Bronchial epithelial cell (primary cell): ENCODE data around the gene C2orf49. TPM values are rescaled to one million over a fixed set of nuclear protein-coding genes. Genes with fewer than 3 reads are reported as not detected.
A peak's percentile ranks its signal among the peaks of the same experiment; 100 is the strongest.

Experiments used
- DNase-seq: peaks from one replicate; pipeline ENCODE4 v3.0.0-alpha.2; 2010; ENCODE audit warnings: low read depth
- FAIRE-seq: peaks from 2 replicates; lab custom pipeline; 2011; peaks lifted over from hg19 to GRCh38; lab: Jason Lieb, UNC
- H3K27me3 ChIP-seq: 2 replicates; pipeline ENCODE4 v1.5.1; 2011; ENCODE audit warnings: low read length; ENCODE audit not compliant: control insufficient read depth, insufficient read depth
- H3K36me3 ChIP-seq: 2 replicates; pipeline ENCODE4 v1.5.1; 2011; ENCODE audit warnings: low read length; ENCODE audit not compliant: control insufficient read depth, insufficient read depth
- H3K4me3 ChIP-seq: 2 replicates; pipeline ENCODE4 v1.5.1; 2011; ENCODE audit warnings: mild to moderate bottlenecking, low read depth, low read length, control low read depth
- total RNA-seq: library from RNA; depleted of rRNA; stranded (reverse); fragments of >200 nt; gene quantifications from 2 replicates; pipeline ENCODE4 v1.2.1, GENCODE V29; 2014
- TF ChIP-seq, protein P1 (sequence below): IDR thresholded peaks from 2 replicates; pipeline ENCODE4 v1.5.1; 2011; ENCODE audit warnings: mild to moderate bottlenecking, moderate library complexity, low read length, control low read depth, inconsistent platforms; ENCODE audit not compliant: insufficient read depth, severe bottlenecking

The C2orf49 gene
- total RNA-seq, 1 donor from 2014 or later, result 28.2 TPM

DNA sequence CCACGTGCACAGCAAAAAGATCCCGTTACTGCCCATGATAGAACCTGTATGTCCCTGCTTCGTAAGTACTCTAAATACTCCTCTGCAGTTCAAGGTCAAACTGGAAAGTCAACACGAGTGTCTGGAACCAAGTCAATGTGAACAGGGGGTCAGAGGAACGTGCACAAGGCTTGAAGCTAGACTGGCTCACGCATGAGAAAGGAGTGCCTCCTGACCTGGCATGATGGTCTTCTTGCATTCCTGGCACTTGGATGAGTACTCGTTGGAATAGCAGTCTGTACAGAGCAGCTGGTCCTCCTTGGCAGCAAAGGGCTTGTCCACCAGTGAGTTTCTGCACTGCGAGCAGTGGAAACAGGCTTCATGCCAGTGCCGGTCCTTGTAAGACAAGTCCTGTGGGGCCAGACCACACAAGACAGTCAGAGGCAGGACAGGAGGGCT lies 36.0 kb downstream of the C2orf49 start:
- TF ChIP-seq, protein P1, sequence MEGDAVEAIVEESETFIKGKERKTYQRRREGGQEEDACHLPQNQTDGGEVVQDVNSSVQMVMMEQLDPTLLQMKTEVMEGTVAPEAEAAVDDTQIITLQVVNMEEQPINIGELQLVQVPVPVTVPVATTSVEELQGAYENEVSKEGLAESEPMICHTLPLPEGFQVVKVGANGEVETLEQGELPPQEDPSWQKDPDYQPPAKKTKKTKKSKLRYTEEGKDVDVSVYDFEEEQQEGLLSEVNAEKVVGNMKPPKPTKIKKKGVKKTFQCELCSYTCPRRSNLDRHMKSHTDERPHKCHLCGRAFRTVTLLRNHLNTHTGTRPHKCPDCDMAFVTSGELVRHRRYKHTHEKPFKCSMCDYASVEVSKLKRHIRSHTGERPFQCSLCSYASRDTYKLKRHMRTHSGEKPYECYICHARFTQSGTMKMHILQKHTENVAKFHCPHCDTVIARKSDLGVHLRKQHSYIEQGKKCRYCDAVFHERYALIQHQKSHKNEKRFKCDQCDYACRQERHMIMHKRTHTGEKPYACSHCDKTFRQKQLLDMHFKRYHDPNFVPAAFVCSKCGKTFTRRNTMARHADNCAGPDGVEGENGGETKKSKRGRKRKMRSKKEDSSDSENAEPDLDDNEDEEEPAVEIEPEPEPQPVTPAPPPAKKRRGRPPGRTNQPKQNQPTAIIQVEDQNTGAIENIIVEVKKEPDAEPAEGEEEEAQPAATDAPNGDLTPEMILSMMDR, result no peak
- Histone ChIP-seq H3K4me3 (no peak overlapping the region), H3K27me3 (no peaks in the 10 kb centered on the region), H3K36me3 (peaks cover 19% of the 10 kb centered on the region)
- DNase-seq, result no peak
- FAIRE-seq, result no peak

DNA sequence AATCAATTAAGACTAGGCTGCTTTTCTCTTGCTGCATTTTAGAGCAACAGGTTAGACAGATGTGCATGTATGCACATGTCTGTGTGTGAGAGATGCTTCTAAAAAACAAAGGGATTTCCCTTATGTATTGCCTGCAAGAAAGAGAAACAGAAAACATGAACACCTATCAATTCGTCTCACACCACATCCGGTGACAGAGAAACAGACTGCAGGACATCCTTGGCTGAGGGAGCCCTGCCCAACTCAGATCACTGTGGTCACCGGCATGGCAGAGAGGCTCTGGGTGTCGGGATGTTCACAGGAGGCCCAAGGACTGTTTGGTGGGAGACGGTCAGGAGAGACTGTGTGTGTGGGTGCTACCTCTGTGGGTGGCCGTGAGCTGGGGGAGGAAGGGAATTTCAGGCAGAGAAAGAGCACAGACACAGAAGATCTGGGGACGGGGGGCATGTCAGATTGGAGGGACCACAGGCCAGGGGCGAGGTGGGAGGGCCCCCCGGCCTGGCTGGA lies 36.6 kb downstream of the C2orf49 start:
- Histone ChIP-seq H3K4me3 (no peak overlapping the region), H3K27me3 (no peaks in the 10 kb centered on the region), H3K36me3 (peaks cover 20% of the 10 kb centered on the region)
- no peak for FAIRE-seq
- peak; percentile 64 for DNase-seq
- TF ChIP-seq, protein P1, result no peak

DNA sequence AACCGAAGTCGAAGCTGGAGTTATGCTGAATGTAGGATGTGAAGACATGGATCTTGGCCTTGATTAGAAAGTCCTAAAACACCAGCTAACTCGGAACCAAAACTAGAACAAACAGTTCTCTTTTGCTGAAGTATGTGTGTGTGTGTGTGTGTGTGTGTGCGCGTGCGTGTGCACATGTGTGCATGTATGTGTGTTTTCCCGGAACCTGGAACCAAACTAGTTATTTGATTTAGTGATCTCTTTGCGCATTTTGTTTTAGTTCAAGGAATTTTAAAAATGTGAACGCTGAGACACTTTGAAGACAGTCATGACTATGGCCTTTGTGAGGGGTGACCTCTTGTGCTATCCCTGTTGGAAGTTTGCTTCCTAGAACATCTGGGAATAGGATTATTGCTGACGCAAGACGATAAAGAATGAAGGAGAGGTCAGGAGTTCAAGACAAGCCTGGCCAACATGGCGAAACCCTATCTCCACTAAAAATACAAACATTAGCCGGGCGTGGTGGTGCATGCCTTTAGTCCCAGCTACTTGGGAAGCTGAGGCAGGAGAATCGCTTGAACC lies 37.7 kb downstream of the C2orf49 start:
- H3K4me3 ChIP-seq, result no peak overlapping the region
- TF ChIP-seq, protein P1, result no peak
- DNase-seq (no peak), FAIRE-seq (no peak)
- peaks cover 18% of the 10 kb centered on the region for H3K36me3 ChIP-seq
- no peaks in the 10 kb centered on the region for H3K27me3 ChIP-seq

DNA sequence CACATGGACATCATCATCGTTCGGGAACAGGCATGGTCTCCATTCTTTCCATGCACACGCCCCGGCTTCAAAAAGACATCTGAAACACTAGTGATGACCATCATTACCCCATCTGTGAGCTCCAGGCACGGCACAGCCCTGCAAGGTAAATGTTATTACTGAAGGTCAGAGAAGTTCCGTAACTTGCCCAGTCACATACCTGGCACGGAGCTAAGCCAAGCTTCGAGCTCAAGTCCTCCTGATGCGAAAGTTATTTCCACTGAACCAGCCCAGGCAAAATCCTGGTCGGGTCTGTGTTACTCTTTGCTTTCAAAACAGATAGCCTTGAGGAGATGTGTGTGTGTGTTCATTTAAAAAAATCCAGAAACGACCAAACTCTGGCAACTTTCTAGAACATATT lies 38.7 kb downstream of the C2orf49 start:
- DNase-seq, result peak; percentile 37
- no peak for FAIRE-seq
- no peak overlapping the region for H3K4me3 ChIP-seq
- no peaks in the 10 kb centered on the region for H3K27me3 ChIP-seq
- peaks cover 14% of the 10 kb centered on the region for H3K36me3 ChIP-seq
- TF ChIP-seq, protein P1, result no peak

DNA sequence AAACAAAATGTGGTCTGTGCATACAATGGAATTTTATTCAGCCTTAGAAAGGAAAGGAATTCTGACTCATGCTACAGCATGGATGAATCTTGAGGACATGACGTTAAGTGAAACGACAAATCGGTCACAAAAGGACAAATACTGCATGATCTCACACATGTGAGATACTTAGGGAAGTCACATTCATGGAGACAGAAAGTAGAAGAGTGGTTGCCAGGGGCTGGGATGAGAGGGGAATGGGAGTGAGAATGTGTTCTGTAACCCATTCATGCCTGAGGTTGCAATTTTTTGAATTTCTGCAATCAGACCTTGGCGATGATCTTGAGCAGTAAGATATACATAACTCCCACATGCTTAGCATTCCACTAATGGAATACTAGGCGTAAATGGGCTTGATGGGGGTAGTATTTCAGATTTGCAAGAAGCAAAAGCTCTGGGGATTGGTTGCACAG lies 39.5 kb downstream of the C2orf49 start:
- no peak for FAIRE-seq
- Histone ChIP-seq H3K4me3 (no peak overlapping the region), H3K27me3 (no peaks in the 10 kb centered on the region), H3K36me3 (peaks cover 14% of the 10 kb centered on the region)
- peak; percentile 74 for DNase-seq
- TF ChIP-seq, protein P1, result no peak
